ENCODE results near the gene PHC2. TPM values are rescaled to one million over a fixed set of nuclear protein-coding genes. Genes with fewer than 3 reads are reported as not detected.

Gene PHC2
- total and polyA plus RNA-seq, 9 of the 15 experiments (the other 6 are each of a cell fraction or from before 2014, with no cell fraction given), result 3.1 to 67.6 (median 34.6) TPM

DNA sequence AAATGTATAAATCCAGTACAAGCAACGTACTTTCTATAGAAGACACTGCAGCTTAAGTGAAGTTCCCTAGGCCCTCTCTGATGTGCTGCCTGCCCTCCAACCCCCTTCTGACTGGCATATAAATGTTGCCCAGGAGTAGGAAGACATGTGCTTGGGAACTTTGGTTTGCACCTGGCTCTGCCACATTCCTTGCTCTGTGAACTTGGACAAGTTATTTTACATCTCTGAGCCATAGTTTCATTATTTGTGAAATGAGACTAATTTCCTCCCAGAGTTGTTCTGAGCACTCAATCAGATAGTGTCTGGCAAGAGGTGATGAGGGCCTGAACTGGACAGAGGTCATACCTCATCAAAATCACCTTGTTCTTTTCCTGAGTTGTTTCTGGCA lies 3.5 kb upstream of the PHC2 start:
- Histone ChIP-seq H2AFZ (ENCODE audit: low read depth, low read length) (no peak overlapping the region), H3K36me3 (ENCODE audit: control insufficient read depth, insufficient read depth, low read length) (no peaks in the 10 kb centered on the region), H3K4me3 (no peak overlapping the region), H3K9ac (ENCODE audit: insufficient read depth in 1 of 2, low read depth in 2 of 2, low read length in 2 of 2) (no peak overlapping the region), H3K4me1 (replicated peaks in 1 of 2; ENCODE audit: control insufficient read depth in 2 of 2, insufficient read depth in 2 of 2, low read length in 2 of 2) (peaks cover 10 to 16% of the 10 kb centered on the region in 2 experiments), H3K4me2 (ENCODE audit: insufficient read depth, low read length) (no peak overlapping the region), H3K79me2 (ENCODE audit: control insufficient read depth, insufficient read depth, low read length) (no peaks in the 10 kb centered on the region), H3K9me1 (ENCODE audit: control insufficient read depth, insufficient read depth, low read length) (no peaks in the 10 kb centered on the region), H4K20me1 (replicated peaks; ENCODE audit: control insufficient read depth, insufficient read depth, low read length) (peaks cover 12% of the 10 kb centered on the region), H3K27ac (ENCODE audit: extremely low read depth, low read depth, low read length) (no peak overlapping the region), H3K27me3 (ENCODE audit: control insufficient read depth in 2 of 2, insufficient read depth in 2 of 2, low read length in 2 of 2) (peaks cover 9 to 11% of the 10 kb centered on the region in 2 experiments), H3K9me3 (replicated peaks; ENCODE audit: control insufficient read depth, insufficient read depth, low read depth, low read length) (no peaks in the 10 kb centered on the region)
- FAIRE-seq (no peak), DNase-seq (ENCODE audit: extremely low read depth in 1 of 4, low spot score in 3 of 4) (no peak), ATAC-seq (no peak)
- no TSS peak for BruUV-seq (replicated peaks)
- ChIA-PET POLR2A (no interaction called here), CTCF (ENCODE audit: low intra/inter-chr PET ratio) (no interaction called here)
- TF ChIP-seq HNRNPUL1 (IDR thresholded peaks at IDR 0.05; ENCODE audit: low read length) (no peak), NR2C2 (CRISPR knock-in tag; IDR thresholded peaks at IDR 0.05) (no peak), NR2C2 (tag; IDR thresholded peaks at IDR 0.05) (0 out of 2 replicates have a peak, but pooled peaks have one; percentile 16), ZNF584 (CRISPR knock-in tag; IDR thresholded peaks at IDR 0.05; ENCODE audit: low read depth) (peak; percentile 14; the same call in 1 of the 2 replicates)
- 0% methylated on average over 1 of the region's 1 CpG for WGBS (ENCODE audit: insufficient coverage, low coverage, missing lambda C conversion rate)
- intact Hi-C loops (cut with micrococcal nuclease) (no loop called here), in situ Hi-C loops (cut with MboI) (no loop called here)

DNA sequence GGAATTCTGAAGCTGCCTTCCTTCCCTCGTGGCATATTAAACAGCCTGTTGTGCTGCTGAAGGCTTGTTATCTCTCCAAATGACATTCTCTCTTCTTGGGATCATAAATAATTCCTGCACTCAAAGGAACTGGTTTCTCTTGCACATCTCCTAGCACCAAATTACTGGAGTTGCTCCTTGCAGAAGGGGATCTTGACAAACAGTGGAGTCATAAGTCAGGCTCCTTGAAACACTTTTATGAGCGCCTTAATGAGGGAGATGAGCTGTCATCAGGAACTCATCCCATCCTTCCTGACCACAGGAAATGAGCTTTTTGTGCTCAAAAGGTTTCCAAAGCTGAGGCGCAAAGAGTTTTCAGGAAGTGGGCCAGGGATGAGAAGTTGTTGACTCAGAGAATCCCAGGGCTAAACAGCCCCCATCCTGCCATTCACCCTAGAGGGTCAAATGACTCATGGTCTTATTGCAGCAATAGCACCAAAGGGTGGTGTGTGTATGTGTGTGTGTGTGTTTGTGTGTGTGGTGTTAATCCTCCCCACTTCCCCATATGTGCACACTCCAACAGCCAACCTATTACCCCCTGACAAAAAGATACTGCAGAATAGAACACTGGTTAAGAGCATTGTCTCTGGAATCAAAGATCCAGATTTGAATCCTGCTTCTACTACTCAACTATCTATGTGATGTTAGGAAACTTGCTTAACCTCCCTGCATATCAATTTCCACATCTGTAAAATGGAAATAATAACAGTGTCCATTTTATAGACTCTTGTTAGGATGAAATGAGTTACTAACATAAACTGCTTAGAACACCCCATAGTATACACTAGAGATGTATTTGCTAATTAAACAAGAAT lies 2.8 kb upstream of the PHC2 start:
- in situ Hi-C loops (cut with MboI), result no loop called here
- Histone ChIP-seq H3K27me3 (ENCODE audit: control insufficient read depth in 2 of 2, insufficient read depth in 2 of 2, low read length in 2 of 2) (peaks cover 13 to 14% of the 10 kb centered on the region in 2 experiments), H3K9me1 (ENCODE audit: control insufficient read depth, insufficient read depth, low read length) (no peaks in the 10 kb centered on the region), H3K27ac (ENCODE audit: extremely low read depth, low read depth, low read length) (no peak overlapping the region), H3K79me2 (ENCODE audit: control insufficient read depth, insufficient read depth, low read length) (no peaks in the 10 kb centered on the region), H3K4me1 (replicated peaks in 1 of 2; ENCODE audit: control insufficient read depth in 2 of 2, insufficient read depth in 2 of 2, low read length in 2 of 2) (peaks cover 10 to 16% of the 10 kb centered on the region in 2 experiments), H3K36me3 (ENCODE audit: control insufficient read depth, insufficient read depth, low read length) (no peaks in the 10 kb centered on the region), H2AFZ (ENCODE audit: low read depth, low read length) (no peak overlapping the region), H3K9me3 (replicated peaks; ENCODE audit: control insufficient read depth, insufficient read depth, low read depth, low read length) (no peaks in the 10 kb centered on the region), H3K4me3 (no peak overlapping the region), H4K20me1 (replicated peaks; ENCODE audit: control insufficient read depth, insufficient read depth, low read length) (peaks cover 12% of the 10 kb centered on the region), H3K4me2 (ENCODE audit: insufficient read depth, low read length) (no peak overlapping the region), H3K9ac (ENCODE audit: insufficient read depth in 1 of 2, low read depth in 2 of 2, low read length in 2 of 2) (no peak overlapping the region)
- CTCF ChIA-PET (ENCODE audit: low intra/inter-chr PET ratio), result no interaction called here
- 6% methylated on average over 3 of the region's 3 CpGs for WGBS (ENCODE audit: insufficient coverage, low coverage, missing lambda C conversion rate)
- BruUV-seq (replicated peaks), result no TSS peak
- DNase-seq (ENCODE audit: extremely low read depth in 1 of 4, low spot score in 3 of 4) (peak in 2 of 4 experiments; percentile 31 to 56), ATAC-seq (no peak), FAIRE-seq (peak; percentile 32)
- intact Hi-C loops (cut with micrococcal nuclease), result no loop called here
- POLR2A ChIA-PET, result interaction anchor here (1.1 kb wide), 1 partner anchor 18 kb away, joined by 3 read pairs; no protein-coding TSS in a partner anchor
- TF ChIP-seq, protein P1, sequence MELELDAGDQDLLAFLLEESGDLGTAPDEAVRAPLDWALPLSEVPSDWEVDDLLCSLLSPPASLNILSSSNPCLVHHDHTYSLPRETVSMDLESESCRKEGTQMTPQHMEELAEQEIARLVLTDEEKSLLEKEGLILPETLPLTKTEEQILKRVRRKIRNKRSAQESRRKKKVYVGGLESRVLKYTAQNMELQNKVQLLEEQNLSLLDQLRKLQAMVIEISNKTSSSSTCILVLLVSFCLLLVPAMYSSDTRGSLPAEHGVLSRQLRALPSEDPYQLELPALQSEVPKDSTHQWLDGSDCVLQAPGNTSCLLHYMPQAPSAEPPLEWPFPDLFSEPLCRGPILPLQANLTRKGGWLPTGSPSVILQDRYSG (tag; conservative IDR thresholded peaks at IDR 0.05; ENCODE audit: low read depth), result no peak
- TF ChIP-seq ZNF586 (CRISPR knock-in tag; conservative IDR thresholded peaks at IDR 0.05), result no peak
- TF ChIP-seq, protein P2, sequence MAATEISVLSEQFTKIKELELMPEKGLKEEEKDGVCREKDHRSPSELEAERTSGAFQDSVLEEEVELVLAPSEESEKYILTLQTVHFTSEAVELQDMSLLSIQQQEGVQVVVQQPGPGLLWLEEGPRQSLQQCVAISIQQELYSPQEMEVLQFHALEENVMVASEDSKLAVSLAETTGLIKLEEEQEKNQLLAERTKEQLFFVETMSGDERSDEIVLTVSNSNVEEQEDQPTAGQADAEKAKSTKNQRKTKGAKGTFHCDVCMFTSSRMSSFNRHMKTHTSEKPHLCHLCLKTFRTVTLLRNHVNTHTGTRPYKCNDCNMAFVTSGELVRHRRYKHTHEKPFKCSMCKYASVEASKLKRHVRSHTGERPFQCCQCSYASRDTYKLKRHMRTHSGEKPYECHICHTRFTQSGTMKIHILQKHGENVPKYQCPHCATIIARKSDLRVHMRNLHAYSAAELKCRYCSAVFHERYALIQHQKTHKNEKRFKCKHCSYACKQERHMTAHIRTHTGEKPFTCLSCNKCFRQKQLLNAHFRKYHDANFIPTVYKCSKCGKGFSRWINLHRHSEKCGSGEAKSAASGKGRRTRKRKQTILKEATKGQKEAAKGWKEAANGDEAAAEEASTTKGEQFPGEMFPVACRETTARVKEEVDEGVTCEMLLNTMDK (IDR thresholded peaks at IDR 0.05; ENCODE audit: borderline replicate concordance, insufficient read depth, low read depth, low read length, poor library complexity, severe bottlenecking), result no peak
- TF ChIP-seq, protein P3, sequence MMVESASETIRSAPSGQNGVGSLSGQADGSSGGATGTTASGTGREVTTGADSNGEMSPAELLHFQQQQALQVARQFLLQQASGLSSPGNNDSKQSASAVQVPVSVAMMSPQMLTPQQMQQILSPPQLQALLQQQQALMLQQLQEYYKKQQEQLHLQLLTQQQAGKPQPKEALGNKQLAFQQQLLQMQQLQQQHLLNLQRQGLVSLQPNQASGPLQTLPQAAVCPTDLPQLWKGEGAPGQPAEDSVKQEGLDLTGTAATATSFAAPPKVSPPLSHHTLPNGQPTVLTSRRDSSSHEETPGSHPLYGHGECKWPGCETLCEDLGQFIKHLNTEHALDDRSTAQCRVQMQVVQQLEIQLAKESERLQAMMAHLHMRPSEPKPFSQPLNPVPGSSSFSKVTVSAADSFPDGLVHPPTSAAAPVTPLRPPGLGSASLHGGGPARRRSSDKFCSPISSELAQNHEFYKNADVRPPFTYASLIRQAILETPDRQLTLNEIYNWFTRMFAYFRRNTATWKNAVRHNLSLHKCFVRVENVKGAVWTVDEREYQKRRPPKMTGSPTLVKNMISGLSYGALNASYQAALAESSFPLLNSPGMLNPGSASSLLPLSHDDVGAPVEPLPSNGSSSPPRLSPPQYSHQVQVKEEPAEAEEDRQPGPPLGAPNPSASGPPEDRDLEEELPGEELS (CRISPR knock-in tag; IDR thresholded peaks at IDR 0.05; ENCODE audit: borderline replicate concordance), result 0 out of 2 replicates have a peak, but pooled peaks have one; percentile 49

Measured in K562 (cell line).